GM18502 (cell line): ENCODE data around the gene RGS19.

ENCODE experiments used
- ATAC-seq: cut with Tn5 transposase; IDR thresholded peaks from one replicate; pipeline ENCODE4 v1.9.1; 2021; ENCODE audit warnings: mild to moderate bottlenecking; ENCODE audit not compliant: unreplicated experiment, poor library complexity

Gene RGS19

DNA sequence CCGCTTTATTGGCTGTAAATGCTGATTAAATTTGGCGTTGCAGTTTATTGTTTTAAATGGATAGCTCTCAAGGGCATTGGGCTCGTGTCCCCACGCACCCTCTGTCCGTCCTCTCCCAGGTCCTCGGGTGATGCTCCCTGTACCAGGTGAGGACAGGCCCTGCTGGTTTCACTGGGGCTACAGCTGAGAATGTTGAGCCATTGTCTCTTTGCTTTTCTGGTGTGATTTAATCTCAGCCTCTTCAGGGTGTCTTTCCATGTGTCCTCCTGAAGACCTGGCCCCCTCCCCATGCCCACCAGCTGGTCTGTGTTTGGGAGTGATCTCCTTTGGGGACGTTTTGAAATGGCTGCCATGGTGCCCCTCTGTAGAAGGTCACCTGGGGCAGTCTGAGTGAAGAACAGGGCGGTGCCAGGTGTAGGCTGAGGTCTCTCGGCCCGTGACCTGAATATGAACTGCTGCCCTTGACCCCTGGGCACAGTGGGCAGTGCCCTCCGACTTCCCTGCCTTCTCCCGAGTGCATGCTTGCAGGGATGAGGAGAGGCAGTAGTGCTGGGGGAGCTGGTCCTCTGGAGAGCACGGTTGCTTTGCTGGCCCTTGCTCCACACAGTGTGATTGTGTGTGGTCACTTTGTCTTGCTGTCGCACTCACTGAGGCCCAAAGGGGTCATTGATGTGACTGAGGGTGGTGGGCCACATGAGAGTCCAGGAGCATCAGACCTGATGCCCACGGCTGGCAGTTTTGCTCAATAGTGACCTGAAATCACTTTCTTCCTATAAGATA, 55.8 kb downstream of the RGS19 start:
- no peak for ATAC-seq
